GM19463 (cell line): ENCODE measurements around the gene GORASP1.

Source experiments
- ATAC-seq: cut with Tn5 transposase; IDR thresholded peaks from one replicate; pipeline ENCODE4 v1.9.1; 2021; ENCODE audit warnings: mild to moderate bottlenecking, moderate library complexity; ENCODE audit not compliant: unreplicated experiment

Gene GORASP1

GRCh38 chr3:39126532-39127071 is 19.2 kb upstream of the GORASP1 start:
- ATAC-seq: no peak

GRCh38 chr3:39125841-39126500 is 18.5 kb upstream of the GORASP1 start:
- no peak for ATAC-seq

GRCh38 chr3:39124876-39125840 is 17.7 kb upstream of the GORASP1 start:
- ATAC-seq: no peak

GRCh38 chr3:39122813-39123212 is 15.4 kb upstream of the GORASP1 start:
- ATAC-seq: peak; percentile 72

GRCh38 chr3:39121621-39122020 is 14.2 kb upstream of the GORASP1 start:
- ATAC-seq: no peak

GRCh38 chr3:39118931-39119660 is 11.7 kb upstream of the GORASP1 start:
- ATAC-seq: no peak

- no peak for ATAC-seq
These were observed 10.7 kb upstream of the GORASP1 start for GRCh38 chr3:39118079-39118478.

- no peak for ATAC-seq
These were observed 8.4 kb upstream of the GORASP1 start for GRCh38 chr3:39115870-39116269.

- no peak for ATAC-seq
These were observed 7.0 kb upstream of the GORASP1 start for GRCh38 chr3:39114456-39114855.

- ATAC-seq: no peak
These were observed 5.9 kb upstream of the GORASP1 start for GRCh38 chr3:39113291-39113690.

- ATAC-seq: no peak
These were observed 5.1 kb upstream of the GORASP1 start for GRCh38 chr3:39112535-39112934.

- no peak for ATAC-seq
These were observed 4.7 kb upstream of the GORASP1 start for GRCh38 chr3:39112113-39112512.

GRCh38 chr3:39110041-39110639 is 2.7 kb upstream of the GORASP1 start:
- no peak for ATAC-seq

- no peak for ATAC-seq
These were observed 1.7 kb upstream of the GORASP1 start for GRCh38 chr3:39109086-39109485.

- peak; percentile 73 for ATAC-seq
These were observed 828 bp upstream of the GORASP1 start for GRCh38 chr3:39108200-39108710.

GRCh38 chr3:39106851-39107387 is 508 bp downstream of the GORASP1 start:
- ATAC-seq: peak; percentile 2

- no peak for ATAC-seq
These were observed 1.1 kb downstream of the GORASP1 start for GRCh38 chr3:39106281-39106811.

- ATAC-seq: no peak
These were observed 1.8 kb downstream of the GORASP1 start for GRCh38 chr3:39105687-39106063.

GRCh38 chr3:39104961-39105686 is 2.3 kb downstream of the GORASP1 start:
- no peak for ATAC-seq
